Right cardiac atrium (tissue), 5 donors: ENCODE measurements around the gene CLCA1. TPM values are rescaled to one million over a fixed set of nuclear protein-coding genes. Genes with fewer than 3 reads are reported as not detected.

ENCODE experiments used
- ATAC-seq, 2 donors: fragments of 200-7000 bp; cut with Tn5 transposase; one replicate each; pipeline versions ENCODE4 v1.8.0 to v1.9.1; 2020; ENCODE audit warnings: moderate library complexity in 2 of 2, mild to moderate bottlenecking in 1 of 2
- DNase-seq, 3 donors: peaks; one replicate each; pipeline ENCODE4 v3.0.0-alpha.2; 2020
- H3K27ac ChIP-seq: one replicate; pipeline ENCODE4 v1.5.1; 2013; ENCODE audit warnings: mild to moderate bottlenecking, low read length, control low read depth, moderate library complexity
- H3K27me3 ChIP-seq: one replicate; pipeline ENCODE4 v1.6.1; 2013; ENCODE audit not compliant: control insufficient read depth, insufficient read depth
- H3K4me1 ChIP-seq: one replicate; pipeline ENCODE4 v1.6.1; 2013; ENCODE audit warnings: low read length; ENCODE audit not compliant: control insufficient read depth, insufficient read depth
- H3K4me3 ChIP-seq: one replicate; pipeline ENCODE4 v1.5.1; 2013; ENCODE audit warnings: low read length, control low read depth
- H3K9me3 ChIP-seq: one replicate; pipeline ENCODE4 v1.6.1; 2013; ENCODE audit warnings: low read length; ENCODE audit not compliant: control insufficient read depth
- WGBS: extraction: QIAGEN DNeasy Blood & Tissue Kit; methylation state at CpG from one replicate; pipeline ENCODE4 v1.1.7; 2013; 5-methylcytosine and 5-hydroxymethylcytosine counted together
- intact Hi-C, 4 donors: fragments of 100-400 bp; cut with DNase I; formaldehyde crosslinking; loops; one replicate each; pipeline versions ENCODE4 v1.11.0 to v1.14.0; 2022 to 2023
- polyA plus RNA-seq: library from polyadenylated mRNA; stranded (reverse); fragments of 200-250 nt; gene quantifications from one replicate; pipeline ENCODE4 v1.2.3, GENCODE V29; 2013
- total RNA-seq, 4 donors: library from RNA; stranded (reverse); fragmentation: NEBNext Ultra II Directional; extraction: Animal tissue kit (Norgen Biotek cat#: 25700); gene quantifications; one replicate each; pipeline ENCODE4 v1.2.1, GENCODE V29; 2021
- donor health status: healthy with polysubstance abuse.
- donor health status: DM: no; HTN: yes; CAD: no.
- donor health status: DM: no; HTN: no; CAD: no.
- donor health status: DM: no; HTN: yes; CAD: no; lungs with severe emphysema.
- donor health status: DM: yes; HTN: yes; CAD: no.

CLCA1 gene
- total and polyA plus RNA-seq, 5 donors, result not detected

DNA sequence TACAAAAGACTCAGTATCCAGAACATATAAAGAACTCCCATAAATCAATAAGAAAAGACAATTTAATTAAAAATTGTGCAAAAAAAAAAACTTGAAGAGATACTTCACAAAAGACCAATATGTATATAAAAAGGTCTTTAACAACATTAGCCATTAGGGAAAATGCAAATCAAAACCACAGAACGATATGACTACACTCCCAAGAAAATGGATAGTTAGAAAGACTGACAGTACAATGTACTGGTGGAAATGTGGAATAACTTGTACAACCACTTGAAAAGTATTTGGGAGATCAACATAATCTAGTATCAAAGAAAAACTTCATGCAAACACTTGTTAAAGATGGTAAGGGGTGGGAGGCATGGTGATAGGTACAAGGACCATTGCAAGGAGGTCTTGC is 3.9 kb upstream of the CLCA1 start:
- intact Hi-C loops, result no loop called here
- ATAC-seq, result no peak
- WGBS, result 88% methylated on average over 1 of the region's 1 CpG

DNA sequence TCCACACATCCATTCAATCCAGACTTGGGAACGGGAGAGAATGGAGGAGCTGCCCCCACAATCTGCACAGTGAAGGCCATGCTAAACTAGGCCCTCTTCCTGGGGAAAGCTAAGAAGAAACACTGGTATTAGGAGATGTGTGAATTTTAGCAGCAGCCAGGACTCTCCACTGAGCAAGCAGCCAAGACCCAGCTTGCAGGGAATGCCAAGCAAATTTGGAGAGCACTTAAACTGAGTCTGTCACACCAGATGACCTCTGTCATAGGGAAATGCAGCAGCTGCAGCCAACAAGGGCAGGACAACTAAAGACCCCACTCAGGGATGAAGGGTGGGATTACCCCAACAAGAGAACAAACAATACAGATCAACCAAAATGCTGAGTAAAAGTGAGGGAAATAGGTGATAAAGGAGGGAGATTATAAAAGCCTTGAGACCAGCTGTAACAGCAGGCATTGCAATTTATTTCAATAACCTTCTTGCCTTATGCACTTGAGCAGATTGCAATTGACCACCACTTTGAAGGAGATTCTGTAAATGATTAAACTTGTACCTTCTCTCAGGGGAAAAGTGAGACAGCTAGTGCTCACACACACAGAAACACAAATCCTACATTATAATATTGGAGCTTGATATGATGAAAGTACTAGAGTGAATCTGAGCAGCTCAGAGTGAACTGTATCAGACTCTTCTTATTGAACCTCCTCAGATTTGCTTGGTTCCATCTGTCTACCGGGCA is 2.5 kb upstream of the CLCA1 start:
- H3K9me3 ChIP-seq, result no peaks in the 10 kb centered on the region
- 73% methylated on average over 2 of the region's 2 CpGs for WGBS
- H3K27ac ChIP-seq, result no peak overlapping the region
- intact Hi-C loops, result no loop called here
- no peak overlapping the region for H3K4me3 ChIP-seq
- H3K27me3 ChIP-seq, result no peaks in the 10 kb centered on the region
- peaks cover 4% of the 10 kb centered on the region for H3K4me1 ChIP-seq
- no peak for DNase-seq
- no peak for ATAC-seq

More for the DNA sequence above, 3.9 kb upstream of the CLCA1 start:
- DNase-seq, result no peak
- no peak overlapping the region for H3K27ac ChIP-seq
- no peaks in the 10 kb centered on the region for H3K9me3 ChIP-seq
- no peak overlapping the region for H3K4me3 ChIP-seq
- no peaks in the 10 kb centered on the region for H3K27me3 ChIP-seq
- peaks cover 4% of the 10 kb centered on the region for H3K4me1 ChIP-seq

DNA sequence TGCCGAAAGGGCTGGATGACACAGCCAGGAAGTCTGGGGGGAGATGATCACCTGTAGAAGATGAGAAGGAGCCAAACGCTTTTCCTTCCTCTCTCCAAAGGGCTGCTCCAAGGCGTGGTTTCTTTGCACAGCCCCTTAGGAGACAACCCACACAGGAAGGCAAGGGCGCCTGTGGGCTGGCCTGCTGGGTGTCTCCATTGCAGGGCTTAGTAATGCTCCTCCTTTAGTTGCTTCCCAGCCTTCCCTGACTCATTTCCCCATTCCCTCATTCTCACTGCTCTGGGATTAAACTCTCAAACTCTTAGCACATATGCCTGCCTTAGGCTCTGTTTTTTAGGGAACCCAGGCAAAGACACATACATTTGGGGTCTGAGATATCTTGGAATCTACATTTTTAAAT is 1.7 kb upstream of the CLCA1 start:
- 76% methylated on average over 4 of the region's 4 CpGs for WGBS
- intact Hi-C loops, result no loop called here
- ATAC-seq, result no peak

DNA sequence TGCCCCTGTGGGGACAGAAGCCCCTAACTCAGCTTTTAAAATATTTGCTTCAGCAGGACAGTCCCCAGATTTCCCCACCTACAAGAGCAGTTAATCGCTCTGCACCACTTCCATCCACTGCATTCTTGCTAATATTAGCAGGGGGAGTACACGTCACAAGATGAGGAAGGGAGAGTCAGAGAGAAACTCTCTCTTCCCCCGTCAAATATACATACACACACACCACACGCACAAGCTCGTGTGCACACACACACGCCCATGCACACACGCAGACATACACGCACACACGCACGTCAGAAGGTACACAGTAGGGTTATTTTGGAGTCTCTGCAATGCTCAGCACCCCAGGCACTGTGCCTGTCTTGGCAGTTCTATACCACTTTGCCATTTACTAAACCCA is 2.1 kb downstream of the CLCA1 start:
- no peaks in the 10 kb centered on the region for H3K9me3 ChIP-seq
- 87% methylated on average over 10 of the region's 10 CpGs for WGBS
- H3K27me3 ChIP-seq, result no peaks in the 10 kb centered on the region
- peaks cover 3% of the 10 kb centered on the region for H3K4me1 ChIP-seq
- ATAC-seq (no peak), DNase-seq (no peak)
- H3K4me3 ChIP-seq, result no peak overlapping the region
- H3K27ac ChIP-seq, result no peak overlapping the region
- intact Hi-C loops, result no loop called here

More for the DNA sequence above, 1.7 kb upstream of the CLCA1 start:
- H3K4me3 ChIP-seq, result no peak overlapping the region
- H3K27me3 ChIP-seq, result no peaks in the 10 kb centered on the region
- no peak for DNase-seq
- H3K27ac ChIP-seq, result no peak overlapping the region
- H3K9me3 ChIP-seq, result no peaks in the 10 kb centered on the region
- H3K4me1 ChIP-seq, result peaks cover 4% of the 10 kb centered on the region

DNA sequence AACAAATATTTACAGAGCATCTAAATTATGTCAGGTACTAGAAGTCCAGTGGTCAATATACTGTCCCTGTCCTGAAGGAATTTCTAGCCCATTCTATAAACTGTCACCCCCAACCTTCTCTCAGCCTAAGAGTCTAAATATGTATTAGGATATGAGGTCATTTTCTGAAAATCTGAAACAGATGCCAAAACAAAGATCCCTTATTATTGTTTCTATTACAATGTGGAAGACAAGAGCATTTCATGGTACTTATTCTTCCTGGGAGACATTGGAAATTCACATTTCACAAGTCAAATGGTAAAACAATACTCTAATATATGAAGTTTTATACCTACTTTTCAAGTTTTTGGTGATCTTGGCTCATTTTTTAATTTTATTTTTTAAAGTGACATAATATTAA is 2.6 kb downstream of the CLCA1 start:
- Histone ChIP-seq H3K4me3 (no peak overlapping the region), H3K9me3 (no peaks in the 10 kb centered on the region), H3K4me1 (no peaks in the 10 kb centered on the region), H3K27ac (no peak overlapping the region), H3K27me3 (no peaks in the 10 kb centered on the region)
- intact Hi-C loops, result no loop called here
- ATAC-seq (no peak), DNase-seq (no peak)

DNA sequence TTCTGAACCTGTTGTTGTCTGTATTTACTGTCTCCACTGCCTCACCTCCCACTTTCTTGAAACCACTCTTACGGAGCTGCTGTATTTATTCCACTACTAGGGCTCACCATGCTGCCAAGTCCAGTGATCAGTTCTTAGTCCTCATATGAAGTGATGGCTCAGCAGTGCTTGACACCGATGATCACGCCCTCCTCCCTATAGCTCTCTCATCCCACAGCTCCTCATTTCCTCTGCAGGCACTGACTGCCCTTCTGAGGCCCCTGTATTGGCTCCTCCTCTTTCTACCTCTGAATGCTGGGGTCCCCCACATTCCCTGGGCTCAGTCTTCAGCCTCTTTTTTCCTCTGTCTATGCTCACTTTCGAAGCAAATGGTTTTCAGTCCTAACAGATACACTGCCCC is 3.4 kb downstream of the CLCA1 start:
- H3K9me3 ChIP-seq, result no peaks in the 10 kb centered on the region
- ATAC-seq (no peak), DNase-seq (no peak)
- H3K27ac ChIP-seq, result no peak overlapping the region
- H3K4me3 ChIP-seq, result no peak overlapping the region
- intact Hi-C loops, result no loop called here
- no peaks in the 10 kb centered on the region for H3K27me3 ChIP-seq
- H3K4me1 ChIP-seq, result no peaks in the 10 kb centered on the region
- WGBS, result 69% methylated on average over 4 of the region's 4 CpGs

DNA sequence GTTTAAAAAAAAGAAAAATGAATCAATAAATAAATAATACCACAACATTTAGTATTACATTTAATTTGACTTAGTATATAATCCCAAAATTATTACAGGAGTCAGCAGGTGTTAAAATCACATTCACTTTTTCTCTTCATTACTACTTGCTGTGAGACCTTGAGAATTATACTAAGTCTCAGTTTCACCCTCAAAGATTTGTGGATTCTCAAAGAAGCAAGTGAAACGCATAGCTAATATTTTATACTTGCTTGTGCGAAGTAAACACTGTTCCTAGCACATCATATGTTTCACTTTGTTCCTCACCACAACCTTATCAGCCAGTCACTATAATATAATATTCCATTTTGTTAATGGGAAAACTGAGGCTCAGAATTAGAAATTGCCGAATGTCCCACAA is 4.0 kb downstream of the CLCA1 start:
- DNase-seq, result no peak
- intact Hi-C loops, result no loop called here
- no peak overlapping the region for H3K4me3 ChIP-seq
- H3K9me3 ChIP-seq, result no peaks in the 10 kb centered on the region
- H3K27ac ChIP-seq, result no peak overlapping the region
- 93% methylated on average over 3 of the region's 3 CpGs for WGBS
- ATAC-seq, result no peak
- no peaks in the 10 kb centered on the region for H3K27me3 ChIP-seq
- H3K4me1 ChIP-seq, result no peaks in the 10 kb centered on the region

DNA sequence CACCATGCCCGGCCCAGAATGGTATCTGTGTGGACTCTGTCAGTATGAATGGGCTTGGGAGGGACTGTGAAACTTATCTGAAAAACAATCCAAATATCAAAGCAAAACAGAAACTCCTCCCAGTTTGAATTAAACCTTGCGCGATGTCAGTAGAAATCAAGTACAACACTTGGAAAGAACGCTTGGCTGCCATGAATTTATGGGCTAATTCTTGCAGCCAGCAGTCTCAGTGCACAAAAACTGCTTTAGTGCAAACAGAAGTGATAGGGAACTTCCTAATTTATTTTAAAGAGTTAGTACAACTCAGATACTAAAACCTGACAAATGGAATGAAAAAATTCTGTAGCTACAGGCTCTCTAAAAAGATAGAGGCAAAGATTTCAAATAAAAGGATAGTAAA is 8.5 kb downstream of the CLCA1 start:
- no peak for ATAC-seq
- no peak overlapping the region for H3K4me3 ChIP-seq
- intact Hi-C loops, result no loop called here
- no peaks in the 10 kb centered on the region for H3K4me1 ChIP-seq
- H3K27ac ChIP-seq, result no peak overlapping the region
- no peaks in the 10 kb centered on the region for H3K9me3 ChIP-seq
- H3K27me3 ChIP-seq, result no peaks in the 10 kb centered on the region
- 66% methylated on average over 4 of the region's 4 CpGs for WGBS
- peak in 1 of 3 donors; percentile 43 for DNase-seq

DNA sequence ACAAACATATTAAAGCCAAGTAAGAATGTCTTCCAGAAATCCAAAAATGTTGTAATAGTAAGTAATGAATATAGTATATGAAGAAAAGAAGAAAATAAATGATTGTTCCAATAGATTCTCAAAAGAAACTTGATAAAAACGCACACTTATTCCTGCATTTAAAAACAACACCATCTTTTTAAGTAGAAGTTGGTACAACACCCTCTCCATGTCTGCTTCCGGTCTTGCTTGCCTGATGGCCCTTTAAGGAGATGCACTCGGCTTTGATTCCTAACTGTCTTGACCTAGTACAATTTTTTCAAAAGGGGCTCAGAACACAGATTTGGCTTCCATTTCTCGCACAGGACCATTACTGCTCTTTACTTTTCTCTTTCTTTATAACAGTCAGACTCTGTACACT is 9.0 kb downstream of the CLCA1 start:
- Histone ChIP-seq H3K4me3 (no peak overlapping the region), H3K27me3 (no peaks in the 10 kb centered on the region), H3K9me3 (no peaks in the 10 kb centered on the region), H3K4me1 (no peaks in the 10 kb centered on the region), H3K27ac (no peak overlapping the region)
- WGBS, result 74% methylated on average over 4 of the region's 4 CpGs
- ATAC-seq (no peak), DNase-seq (no peak)
- intact Hi-C loops, result no loop called here

DNA sequence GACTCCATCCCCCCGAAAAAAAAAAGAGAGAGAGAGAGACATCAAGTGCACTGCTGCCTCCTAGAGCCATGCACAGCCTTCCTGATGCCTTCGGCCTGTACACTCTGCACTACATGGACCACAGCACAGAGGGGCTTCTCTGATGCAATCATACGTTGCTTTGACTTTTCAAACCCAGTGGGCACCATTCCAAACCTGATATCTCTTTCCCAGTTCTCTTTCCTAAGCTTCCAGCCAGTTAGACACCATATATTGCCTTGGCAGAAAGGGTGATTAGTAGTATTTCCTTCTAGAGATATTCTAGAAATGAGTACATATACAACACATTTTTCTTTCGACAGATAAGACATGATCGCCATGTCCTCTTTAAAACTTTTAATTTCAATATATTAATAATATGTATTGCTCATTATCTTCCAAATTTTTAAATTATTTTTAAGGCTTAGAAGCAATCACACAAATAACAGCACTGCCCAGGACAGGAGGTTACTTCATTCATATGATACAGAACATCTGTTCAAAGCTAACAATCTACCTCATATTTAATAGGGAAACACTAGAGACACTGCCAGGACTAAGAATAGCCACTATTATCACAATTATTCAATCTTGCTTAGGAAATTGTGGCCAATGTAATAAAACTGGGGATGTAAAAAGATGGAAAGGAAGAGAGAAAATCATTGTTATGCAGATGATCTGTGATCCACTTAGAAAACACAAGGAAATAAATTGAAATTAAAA is 9.9 kb downstream of the CLCA1 start:
- ATAC-seq (no peak), DNase-seq (no peak)
- no peaks in the 10 kb centered on the region for H3K4me1 ChIP-seq
- 62% methylated on average over 5 of the region's 5 CpGs for WGBS
- intact Hi-C loops, result no loop called here
- no peaks in the 10 kb centered on the region for H3K9me3 ChIP-seq
- H3K27ac ChIP-seq, result no peak overlapping the region
- H3K4me3 ChIP-seq, result no peak overlapping the region
- H3K27me3 ChIP-seq, result no peaks in the 10 kb centered on the region

DNA sequence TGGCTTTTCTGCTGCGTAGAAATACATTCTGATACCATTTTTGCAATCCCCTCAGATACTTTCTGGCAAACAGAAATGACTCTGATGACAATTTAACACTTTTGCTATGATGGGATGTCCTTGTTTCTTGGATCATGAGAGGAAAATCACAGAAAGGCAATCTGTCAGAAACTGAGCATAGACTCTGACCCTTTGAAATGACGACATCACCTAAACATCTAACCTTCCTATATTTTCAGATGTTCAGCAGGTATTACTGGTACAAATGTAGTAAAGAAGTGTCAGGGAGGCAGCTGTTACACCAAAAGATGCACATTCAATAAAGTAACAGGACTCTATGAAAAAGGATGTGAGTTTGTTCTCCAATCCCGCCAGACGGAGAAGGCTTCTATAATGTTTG is 13.2 kb downstream of the CLCA1 start:
- Histone ChIP-seq H3K27me3 (no peaks in the 10 kb centered on the region), H3K27ac (no peak overlapping the region), H3K4me1 (no peaks in the 10 kb centered on the region), H3K9me3 (no peaks in the 10 kb centered on the region), H3K4me3 (no peak overlapping the region)
- intact Hi-C loops, result loop anchor here in 1 of 4 donors (10.0 kb wide), 1 partner anchor 203 kb away; no protein-coding TSS in a partner anchor
- WGBS, result 86% methylated on average over 4 of the region's 4 CpGs
- no peak for ATAC-seq
- no peak for DNase-seq
